GM21390 (cell line): ENCODE measurements around the gene FAF2.

Experiments used
- ATAC-seq: cut with Tn5 transposase; IDR thresholded peaks from one replicate; pipeline ENCODE4 v1.9.1; 2021; ENCODE audit not compliant: unreplicated experiment

FAF2 gene

DNA sequence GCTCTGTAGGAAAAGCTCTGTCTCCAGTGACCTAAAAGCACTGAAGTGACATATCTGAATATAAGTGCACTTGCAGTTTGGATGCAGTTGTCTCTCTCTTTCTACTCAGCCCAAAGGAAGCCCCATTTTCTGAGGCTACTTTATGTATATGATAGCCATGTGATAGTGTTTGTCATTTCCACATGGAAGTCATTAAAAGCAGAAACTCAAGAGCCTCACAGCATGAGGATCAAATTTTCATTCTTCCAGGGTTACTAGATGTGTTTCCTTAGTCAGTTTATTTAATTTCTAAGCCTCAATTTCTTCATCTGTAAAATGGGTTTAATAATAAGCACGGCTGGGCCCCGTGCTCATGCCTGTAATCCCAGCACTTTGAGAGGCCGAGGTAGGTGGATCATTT is 52.3 kb downstream of the FAF2 start:
- no peak for ATAC-seq

DNA sequence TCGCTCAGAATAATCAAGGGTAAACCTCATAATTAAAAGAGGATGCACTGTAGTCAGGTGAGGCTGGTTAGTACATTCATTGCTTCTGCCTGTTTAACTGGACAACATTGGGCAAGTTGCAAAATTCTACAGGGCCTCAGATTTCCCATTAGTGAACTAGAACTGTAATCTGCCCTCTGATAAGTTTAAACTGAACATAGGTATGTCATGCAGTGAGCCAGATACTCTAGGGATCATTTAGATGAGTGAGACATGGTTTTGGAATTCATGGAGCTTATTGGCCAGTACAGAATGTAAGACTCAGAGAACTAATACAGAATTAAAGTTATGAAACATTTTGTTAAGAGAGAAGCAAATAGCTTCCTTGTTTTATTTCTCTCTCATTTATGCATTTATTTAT is 53.1 kb downstream of the FAF2 start:
- no peak for ATAC-seq

DNA sequence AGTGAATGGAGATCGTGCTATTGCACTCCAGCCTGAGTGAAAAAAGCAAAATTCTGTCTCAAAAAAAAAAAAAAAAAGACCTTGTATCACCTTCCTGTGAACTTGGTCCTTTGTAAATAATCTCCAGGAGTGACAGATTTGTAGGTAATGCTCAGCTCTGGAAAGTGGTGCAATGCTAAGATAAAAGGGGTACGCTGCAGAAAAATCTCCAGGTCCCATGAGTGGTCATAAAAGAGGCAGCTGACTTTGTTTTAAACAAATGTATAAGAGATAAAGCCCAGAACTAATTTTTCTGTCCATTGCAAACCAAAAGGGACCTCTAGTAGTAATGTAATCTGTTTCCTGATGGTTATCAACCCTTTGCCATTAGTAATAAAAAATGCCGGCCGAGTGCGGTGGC is 55.3 kb downstream of the FAF2 start:
- no peak for ATAC-seq

DNA sequence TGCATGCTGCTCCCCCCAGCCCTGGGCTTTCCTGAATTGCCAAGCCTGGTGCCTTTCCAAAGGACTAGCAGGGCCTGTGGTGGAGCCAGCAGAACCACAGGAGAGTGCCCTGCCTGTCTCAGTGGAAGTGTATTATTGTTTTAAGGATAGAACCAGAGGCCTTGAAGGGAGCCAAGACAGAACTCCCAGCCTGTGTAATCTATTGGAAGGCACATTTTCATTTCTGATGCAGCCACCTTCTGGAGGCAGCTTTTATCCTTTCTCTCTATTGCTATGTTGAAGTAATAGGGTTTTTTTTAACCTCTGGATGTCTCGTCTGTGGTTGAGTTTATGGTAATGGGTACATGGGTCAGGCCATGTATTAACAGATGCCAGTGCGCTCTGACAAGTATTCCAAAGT is 59.7 kb downstream of the FAF2 start:
- ATAC-seq: no peak

DNA sequence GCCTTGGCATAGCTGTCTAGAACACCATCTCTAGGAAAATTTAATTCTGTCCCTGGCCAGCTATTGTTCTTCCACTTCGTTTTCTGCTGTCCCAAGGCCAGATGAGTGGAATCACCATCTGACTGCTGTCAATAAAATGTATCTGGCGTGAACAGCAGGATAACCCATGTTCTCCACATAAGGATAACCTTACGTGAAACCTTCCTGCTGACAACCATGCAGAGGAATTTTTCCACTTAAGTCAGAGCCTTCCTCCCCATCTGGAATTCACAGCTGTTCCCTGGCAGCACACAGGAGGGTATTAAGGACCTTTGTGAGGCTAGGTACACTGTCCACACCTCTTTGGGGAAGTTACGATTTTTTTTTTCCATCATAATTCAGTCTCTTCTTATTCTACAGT is 60.4 kb downstream of the FAF2 start:
- ATAC-seq: no peak

DNA sequence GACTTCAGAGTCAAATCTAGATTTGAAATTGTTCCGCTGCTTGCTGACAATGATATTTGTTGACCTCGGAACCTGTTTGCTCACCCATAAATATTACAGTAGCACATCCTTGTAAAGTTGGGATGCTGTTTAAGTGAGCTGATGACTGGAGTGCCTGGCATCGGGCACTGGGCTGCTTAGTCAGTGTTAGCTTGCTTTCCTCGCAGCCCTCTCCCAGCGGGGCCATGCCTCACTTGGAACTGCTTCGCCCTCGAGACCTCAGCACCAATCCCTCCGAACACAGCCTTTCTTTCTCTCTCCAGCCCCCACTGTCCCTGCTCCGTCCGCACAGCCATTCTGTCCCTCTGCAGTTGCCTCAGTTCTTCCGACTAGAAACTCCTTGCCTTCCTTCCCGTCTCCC is 65.6 kb downstream of the FAF2 start:
- no peak for ATAC-seq

DNA sequence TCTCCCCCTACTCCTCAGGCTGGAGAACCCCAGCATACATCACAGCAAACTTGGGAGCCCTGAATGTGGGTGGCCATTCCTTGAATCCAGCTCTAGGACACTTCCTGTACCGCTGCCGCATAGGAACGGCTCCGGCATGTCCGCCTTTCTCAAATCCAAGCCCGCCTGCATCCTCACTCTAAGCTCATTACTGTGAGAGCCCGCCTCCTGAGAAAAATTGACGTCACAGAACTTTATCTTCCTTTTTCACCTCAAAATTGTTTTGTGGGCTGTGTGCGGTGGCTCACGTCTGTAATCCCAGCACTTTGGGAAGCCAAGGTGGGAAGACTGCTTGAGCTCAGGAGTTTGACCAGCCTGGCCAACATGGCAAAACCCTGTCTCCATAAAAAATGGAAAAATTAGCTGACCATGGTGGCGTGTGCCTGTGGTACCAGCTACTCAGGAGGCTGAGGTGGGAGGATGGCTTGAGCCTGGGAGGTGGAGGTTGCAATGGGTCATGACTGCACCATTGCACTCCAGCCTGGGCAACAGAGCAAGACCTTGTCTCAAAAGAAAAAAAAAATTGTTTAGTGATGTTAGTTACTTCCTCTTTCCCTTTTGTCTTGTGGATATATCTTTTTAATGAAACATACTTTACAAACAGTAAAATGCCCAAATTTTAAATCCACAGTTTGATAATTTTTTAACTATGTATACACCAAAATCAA is 66.2 kb downstream of the FAF2 start:
- no peak for ATAC-seq

DNA sequence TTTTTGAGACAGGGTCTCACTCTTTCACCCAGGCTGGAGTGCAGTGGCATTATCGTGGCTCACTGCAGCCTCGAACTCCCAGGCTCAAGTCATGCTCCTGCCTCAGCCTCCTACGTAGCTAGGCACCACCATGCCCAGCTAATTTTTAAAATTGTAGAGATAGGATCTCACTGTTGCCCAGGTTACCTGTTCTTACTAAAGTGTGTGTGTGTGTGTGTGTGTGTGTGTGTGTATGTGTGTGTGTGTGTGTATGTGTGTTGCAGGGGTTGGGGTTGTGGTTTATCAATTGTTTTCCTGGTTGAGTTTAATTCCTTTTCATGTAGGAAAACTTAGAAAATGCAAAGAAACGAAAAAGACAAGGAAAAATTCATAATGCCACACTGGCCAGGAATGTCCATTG is 67.2 kb downstream of the FAF2 start:
- no peak for ATAC-seq

DNA sequence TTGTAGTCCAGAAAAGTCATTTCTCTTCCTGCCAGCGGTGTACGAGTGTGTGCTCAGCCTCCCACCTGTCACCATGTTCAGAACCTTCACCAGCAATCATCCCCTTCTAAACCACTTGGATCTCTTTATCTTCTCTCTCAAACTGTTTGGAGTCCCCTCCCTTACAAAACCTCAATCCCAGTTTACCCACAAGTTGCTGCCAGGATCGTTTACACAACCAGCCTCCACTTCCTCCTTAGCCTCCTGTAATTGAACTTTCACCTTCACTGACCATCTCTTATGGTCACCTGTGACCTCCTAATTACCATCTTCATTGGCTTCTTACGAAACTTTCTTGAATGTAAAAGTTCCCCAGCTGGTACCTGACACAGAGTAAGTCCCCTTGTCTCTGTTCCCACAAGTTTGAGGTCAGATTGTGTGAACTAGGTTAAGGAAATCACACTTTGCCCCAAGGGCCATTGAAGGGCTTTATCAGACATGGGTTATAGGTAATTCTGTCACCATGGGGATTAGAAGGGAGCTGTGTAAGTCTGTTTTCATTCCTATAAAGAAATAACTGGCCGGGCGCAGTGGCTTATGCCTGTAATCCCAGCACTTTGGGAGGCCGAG is 69.0 kb downstream of the FAF2 start:
- ATAC-seq: no peak

DNA sequence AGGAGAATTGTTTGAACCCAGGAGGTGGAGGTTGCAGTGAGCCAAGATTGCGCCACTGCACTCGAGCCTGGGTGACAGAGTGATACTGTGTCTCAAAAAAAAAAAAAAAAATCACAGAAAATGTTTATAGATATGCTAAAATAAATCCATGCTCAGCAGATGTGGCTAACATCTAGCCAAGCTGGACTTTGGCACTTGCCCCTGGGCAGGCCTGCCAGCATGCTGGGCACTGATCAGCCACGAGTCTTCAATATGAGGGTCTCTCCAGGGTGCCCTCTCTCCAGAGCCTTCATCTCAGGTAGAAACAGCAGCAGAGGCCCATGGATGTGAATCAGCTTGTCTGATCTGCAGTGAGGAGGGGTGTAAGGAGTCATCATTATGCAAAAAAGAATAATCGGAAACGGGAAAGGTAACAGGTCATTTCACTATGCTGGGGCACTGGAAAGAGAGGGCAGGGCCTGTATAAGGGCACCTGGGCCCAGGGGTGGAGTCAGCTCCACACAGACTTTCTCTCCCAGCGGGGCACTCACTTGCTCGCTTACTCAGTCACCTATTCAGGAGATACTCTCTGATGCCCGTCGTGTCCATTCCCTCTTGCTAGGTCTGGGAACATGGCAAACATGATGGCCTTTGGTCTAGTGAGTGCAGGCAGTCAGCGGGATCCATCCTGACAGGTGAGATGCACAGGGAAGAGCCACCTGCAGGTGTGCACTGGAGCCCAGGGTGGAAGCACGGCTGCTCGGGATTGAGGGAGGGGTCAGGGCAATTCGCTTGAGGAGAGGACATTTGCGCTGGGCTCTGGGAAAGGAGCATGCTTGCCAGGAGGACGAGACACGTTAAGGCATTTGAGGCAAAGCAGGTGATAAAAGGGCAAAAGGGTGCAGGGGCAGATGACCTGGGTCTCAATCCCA is 71.9 kb downstream of the FAF2 start:
- ATAC-seq: no peak

DNA sequence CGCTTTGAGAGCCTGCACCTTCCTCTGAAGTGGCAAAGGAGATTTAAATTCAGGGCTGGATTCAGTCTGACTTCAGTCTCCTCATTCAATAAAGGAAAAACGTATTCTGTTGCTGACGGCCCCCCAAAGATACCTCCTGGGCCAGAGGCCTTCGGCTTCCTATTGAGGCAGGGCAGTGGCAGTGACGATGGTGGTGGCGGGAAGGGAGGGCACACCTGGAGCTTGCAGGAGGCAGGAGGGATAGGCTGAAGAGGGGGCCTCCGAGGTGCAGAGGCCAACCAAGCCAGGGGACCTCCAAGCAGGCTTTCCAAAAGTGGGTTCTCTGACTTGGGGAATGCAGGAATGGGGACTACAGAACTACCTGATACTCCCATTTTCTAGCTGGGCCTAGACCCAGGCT is 73.1 kb downstream of the FAF2 start:
- ATAC-seq: no peak

DNA sequence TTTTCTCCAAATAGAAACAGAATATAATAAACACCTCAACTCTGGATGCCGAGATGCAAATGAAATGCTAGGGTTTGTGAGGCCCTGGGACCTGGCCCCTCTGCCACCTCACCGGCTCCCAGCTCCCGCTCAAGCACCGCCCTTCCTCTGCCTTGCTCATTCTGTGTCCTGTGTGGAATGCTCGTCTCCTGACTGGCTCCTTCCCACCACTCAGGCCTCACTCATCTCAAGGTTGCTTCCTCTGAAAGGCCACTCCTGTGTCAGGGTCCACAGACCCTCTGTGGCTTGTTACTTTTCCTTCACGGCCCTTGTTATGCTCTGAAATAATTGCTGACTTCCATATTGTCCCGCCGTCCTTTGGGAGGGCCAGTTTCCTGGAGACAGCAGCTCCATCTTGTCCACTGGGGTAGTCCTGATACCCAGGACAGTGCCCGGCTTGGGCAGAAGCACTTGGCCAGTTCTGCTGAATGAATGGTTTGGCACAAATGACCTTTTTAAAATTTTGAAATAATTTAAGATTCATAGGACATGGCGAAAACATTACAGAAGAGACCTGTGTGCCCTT is 73.6 kb downstream of the FAF2 start:
- no peak for ATAC-seq

DNA sequence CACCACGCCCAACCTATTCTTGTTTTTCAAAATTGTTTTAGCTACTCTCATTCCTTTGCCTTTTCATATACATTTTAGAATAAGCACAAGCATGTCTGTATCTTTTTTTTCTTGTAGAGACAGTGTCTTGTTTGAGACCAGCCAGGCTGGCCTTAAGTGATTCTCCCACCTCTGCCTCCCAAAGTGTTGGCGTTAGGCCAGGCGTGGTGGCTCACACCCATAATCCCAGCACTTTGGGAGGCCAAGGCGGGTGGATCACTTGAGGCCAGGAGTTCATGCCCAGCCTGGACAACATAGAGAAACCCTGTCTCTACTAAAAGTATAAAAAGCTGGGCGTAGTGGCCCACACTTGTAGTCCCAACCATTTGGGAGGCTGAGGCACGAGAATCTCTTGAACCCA is 76.0 kb downstream of the FAF2 start:
- ATAC-seq: no peak

DNA sequence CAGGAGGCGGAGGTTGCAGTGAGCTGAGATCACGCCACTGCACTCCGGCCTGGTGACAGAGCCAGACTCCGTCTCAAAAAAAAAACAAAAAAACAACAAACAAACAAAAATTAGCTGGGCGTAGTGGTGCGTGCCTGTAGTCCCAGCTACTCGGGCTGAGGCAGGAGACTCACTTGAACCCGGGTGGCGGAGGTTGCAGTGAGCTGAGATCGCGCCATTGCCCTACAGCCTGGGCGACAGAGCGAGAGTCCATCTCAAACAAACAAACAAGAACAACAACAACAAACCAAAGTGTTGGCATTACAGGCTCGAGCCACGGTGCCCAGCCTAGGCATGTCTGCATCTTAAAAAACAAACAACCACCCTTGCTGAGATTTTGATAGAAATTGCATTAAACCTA is 76.8 kb downstream of the FAF2 start:
- no peak for ATAC-seq

DNA sequence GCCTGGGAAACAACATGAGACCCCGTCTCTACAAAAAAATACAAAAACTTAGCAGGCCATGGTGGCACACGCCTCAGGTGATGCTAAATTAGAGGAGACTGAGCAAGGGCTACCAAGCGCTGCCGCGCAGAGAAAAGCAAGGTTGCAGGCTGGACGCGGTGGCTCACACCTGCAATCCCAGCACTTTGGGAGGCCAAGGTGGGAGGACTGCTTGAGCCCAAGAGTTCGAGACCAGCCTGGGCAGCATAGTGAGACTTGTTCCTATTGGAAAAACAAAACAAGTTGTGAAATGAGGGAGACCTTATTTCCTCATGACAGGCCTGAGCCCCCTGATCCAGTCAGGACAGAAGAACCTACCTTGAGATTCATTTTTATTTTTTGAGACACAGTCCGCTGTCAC is 77.5 kb downstream of the FAF2 start:
- no peak for ATAC-seq

DNA sequence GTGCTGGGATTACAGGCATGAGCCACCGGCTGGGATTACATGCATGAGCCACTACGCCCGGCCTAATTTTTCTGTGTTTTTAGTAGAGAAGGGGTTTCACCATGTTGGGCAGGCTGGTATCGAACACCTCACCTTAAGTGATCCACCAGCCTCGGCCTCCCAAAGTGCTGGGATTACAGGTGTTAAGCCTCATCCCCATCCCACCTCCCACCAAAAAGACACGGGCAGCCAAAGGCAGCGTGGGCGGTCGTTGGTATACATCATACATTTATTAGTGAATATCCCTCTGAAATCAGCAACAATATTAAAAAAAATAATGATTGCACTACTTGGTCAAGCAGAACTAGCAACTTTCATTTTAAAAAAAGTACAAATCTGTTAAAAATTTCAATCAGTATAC is 78.3 kb downstream of the FAF2 start:
- ATAC-seq: no peak

DNA sequence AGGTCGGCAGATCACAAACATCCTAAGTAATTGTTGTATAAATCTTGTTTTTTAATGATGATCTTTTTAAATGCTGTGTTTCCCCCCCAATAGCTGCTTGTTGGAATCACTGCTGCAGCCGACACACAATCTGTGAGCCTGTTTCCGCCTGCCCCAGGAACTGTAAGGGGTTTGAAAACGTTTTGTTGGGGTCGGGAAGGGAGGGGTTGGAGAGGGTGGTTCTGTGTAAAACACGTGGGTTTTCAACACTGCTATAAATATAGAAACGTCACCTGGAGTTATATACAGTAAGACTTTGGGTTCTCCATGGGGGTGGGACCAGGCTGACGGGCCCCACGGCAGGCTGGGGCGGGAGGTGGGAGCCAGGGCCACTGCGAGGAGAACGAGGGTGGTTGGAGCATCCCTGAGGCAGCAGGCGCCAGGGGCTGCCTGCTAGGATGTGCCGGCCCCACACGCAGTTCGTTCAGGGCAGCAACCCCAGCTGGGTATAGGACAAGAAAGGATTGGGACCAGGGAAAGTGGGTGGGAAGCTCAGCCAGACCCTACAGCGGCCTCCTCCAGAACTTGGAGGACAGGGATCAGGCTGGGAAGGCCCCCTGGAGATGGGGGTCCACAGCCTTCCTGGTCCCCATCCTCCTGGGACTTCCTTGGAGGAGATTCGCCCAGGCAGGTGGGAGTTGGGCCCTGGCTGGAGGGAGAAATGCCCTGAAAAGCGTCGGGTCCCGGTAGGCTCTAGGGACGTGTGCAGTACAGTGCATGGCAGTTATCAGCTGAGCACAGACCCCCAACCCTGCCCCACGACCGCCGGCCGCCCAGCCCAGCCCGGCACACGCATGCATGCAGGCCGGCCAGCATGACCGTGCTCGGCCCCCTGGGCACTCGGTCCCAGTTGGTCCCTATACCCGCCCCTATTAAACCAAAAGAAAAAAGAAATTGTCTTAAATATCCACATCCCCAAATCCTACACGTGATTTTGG is 79.3 kb downstream of the FAF2 start:
- ATAC-seq: no peak

DNA sequence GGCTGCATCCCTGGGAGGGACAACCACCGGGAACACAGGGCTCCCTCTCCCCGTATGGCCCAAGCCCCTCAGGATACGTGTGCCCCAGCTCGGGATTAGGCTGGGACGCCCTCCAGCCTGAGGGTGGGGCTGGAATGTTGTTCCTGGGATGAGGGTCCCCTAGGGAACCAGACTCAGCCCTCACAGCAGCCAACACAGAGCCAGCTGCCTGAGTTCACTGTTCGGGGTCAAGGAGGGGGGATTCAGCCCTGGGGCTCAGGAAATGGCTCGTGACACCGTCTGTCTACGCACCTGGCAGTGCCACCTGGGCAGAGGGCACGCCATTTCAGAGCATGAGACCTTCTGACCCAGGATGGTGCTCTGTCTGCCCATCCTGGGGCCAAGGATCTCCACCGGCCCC is 80.1 kb downstream of the FAF2 start:
- no peak for ATAC-seq

DNA sequence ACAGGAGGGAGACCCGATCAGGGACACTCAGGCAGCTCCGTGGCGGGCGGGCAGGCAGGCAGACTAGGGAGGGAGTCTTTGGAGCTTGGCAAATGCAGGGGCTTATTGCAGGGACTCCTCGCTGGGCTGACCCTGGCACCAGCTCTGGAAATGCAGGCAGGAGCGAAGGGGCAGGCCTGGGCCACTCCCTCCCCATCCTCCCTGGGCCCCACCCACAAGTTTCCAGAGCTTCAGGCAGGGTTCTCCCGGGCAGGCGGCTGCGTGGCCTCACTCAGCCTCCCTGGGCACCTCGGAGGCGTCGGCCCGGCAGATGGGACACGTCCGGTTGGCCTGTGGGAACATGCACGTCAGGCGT is 80.6 kb downstream of the FAF2 start:
- no peak for ATAC-seq

DNA sequence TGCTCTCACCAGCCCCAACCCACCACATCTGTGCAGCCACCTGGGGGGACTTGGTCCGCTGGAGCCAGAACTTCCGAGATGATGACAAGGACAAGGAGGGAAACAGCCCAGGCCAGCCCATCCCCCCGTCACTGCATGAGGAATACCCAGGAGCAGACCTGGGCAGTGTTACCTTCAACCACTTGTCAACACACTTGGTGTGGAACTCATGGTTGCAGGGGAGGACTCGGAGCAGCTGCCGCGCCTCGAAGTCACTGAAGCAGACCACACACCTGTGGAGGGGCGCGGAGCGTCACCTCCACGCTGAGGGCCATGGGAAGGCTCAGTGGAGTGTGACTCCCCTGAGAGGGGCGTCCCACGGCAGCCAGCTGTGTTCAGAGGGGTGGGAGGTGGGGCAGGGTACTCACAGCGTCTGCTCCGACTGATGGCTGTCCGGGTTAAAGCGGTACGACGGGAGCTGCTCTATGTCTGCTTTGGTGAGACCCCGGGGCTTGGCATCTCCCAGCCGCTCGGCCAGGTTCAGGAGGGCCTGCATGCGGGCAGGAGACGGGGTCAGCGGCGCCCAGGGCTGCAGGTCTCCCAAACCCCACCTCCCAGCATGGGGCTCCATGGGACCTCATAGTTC is 81.0 kb downstream of the FAF2 start:
- ATAC-seq: no peak
